Measurements from ENCODE around the gene DNAAF5. TPM values are rescaled to one million over a fixed set of nuclear protein-coding genes. Genes with fewer than 3 reads are reported as not detected.
"Not testable (repeated sequence)": the region's sequence is repeated elsewhere in the genome, so short reads cannot be mapped to it uniquely, and the experiment has no call there.

Gene DNAAF5
- total RNA-seq, 1 donor from 2014 or later, result 19.3 TPM

- no peak for DNase-seq (ENCODE audit: low read depth, low spot score)
Measured at GRCh38 chr7:781186-781849, 54.8 kb downstream of the DNAAF5 start.

DNA sequence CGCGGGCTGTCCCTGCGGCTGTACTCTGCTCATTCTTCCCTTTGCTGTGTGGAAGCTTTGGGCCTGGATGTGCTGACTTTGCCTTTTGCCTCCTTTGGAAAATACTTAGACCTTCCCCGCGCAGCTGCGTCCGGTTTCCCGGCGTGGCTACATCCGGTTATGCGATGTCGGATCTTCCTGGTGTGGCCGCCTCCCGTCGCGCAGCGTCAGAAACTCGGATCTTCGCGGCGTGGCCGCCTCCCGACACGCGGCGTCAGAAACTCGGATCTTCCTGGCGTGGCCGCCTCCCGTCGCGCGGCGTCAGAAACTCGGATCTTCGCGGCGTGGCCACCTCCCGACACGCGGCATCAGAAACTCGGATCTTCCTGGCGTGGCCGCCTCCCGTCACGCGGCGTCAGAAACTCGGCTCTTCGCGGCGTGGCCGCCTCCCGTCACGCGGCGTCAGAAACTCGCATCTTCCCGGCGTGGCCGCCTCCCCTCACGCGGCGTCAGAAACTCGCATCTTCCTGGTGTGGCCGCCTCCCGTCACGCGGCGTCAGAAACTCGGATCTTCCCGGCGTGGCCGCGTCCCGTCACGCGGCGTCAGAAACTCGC, 55.5 kb downstream of the DNAAF5 start:
- DNase-seq (ENCODE audit: low read depth, low spot score), result no peak

DNA sequence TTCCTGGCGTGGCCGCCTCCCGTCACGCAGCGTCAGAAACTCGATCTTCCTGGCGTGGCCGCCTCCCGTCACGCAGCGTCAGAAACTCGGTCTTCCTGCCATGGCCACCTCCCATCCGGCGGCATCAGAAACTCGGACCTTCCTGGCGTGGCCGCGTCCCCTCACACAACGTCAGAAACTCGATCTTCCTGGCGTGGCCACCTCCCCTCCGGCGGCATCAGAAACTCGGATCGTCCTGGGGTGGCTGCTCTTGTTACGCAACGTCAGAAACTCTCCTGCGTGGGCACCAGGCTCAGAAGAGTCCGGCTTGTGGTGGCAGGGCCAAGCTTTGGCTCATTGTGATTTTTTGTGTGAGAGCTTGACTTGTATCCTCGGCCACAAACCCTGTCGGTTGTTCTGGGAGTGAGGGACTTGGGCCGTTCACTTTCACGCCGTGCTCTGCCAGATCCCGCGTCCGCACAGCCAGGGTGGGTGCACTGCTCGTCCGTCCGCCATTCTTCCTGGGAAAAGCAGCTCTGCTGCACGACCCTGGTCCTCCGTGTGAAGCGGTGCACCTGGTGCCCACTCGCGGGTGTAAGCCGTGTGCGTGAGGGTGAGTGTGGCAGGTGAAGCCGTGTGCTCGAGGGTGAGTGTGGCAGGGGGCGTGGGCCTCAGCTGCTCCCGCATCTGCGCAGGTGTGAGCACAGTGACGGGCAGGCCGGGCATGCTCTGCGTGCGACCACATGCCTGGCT, 56.4 kb downstream of the DNAAF5 start:
- DNase-seq (ENCODE audit: low read depth, low spot score), result no peak

- no peak for DNase-seq (ENCODE audit: low read depth, low spot score)
Measured at GRCh38 chr7:783556-784490, 57.3 kb downstream of the DNAAF5 start.

GRCh38 chr7:784971-785370, 58.5 kb downstream of the DNAAF5 start:
- DNase-seq (ENCODE audit: low read depth, low spot score), result no peak

GRCh38 chr7:785416-785815, 58.9 kb downstream of the DNAAF5 start:
- no peak for DNase-seq (ENCODE audit: low read depth, low spot score)

- DNase-seq (ENCODE audit: low read depth, low spot score), result no peak
Measured at GRCh38 chr7:786472-787255, 60.2 kb downstream of the DNAAF5 start.

- DNase-seq (ENCODE audit: low read depth, low spot score), result no peak
Measured at GRCh38 chr7:787332-788240, 61.1 kb downstream of the DNAAF5 start.

- DNase-seq (ENCODE audit: low read depth, low spot score), result no peak
Measured at GRCh38 chr7:791519-791918, 65.0 kb downstream of the DNAAF5 start.

GRCh38 chr7:794207-794606, 67.7 kb downstream of the DNAAF5 start:
- DNase-seq (ENCODE audit: low read depth, low spot score), result no peak

- no peak for DNase-seq (ENCODE audit: low read depth, low spot score)
Measured at GRCh38 chr7:794671-795329, 68.3 kb downstream of the DNAAF5 start.

DNA sequence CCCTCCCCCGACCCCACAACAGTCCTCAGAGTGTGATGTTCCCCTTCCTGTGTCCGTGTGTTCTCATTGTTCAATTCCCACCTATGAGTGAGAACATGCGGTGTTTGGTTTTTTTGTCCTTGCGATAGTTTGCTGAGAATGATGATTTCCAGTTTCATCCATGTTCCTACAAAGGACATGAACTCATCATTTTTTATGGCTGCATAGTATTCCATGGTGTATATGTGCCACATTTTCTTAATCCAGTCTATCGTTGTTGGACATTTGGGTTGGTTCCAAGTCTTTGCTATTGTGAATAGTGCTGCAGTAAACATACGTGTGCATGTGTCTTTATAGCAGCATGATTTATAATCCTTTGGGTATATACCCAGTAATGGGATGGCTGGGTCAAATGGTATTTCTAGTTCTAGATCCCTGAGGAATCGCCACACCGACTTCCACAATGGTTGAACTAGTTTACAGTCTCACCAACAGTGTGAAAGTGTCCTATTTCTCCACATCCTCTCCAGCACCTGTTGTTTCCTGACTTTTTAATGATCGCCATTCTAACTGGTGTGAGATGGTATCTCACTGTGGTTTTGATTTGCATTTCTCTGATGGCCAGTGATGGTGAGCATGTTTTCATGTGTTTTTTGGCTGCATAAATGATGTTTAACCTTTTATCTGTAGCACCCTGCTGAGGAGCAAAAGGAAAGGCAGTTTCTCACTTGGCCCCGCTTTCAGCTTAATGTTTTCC, 70.1 kb downstream of the DNAAF5 start:
- not testable (repeated sequence) for DNase-seq (ENCODE audit: low read depth, low spot score)

DNA sequence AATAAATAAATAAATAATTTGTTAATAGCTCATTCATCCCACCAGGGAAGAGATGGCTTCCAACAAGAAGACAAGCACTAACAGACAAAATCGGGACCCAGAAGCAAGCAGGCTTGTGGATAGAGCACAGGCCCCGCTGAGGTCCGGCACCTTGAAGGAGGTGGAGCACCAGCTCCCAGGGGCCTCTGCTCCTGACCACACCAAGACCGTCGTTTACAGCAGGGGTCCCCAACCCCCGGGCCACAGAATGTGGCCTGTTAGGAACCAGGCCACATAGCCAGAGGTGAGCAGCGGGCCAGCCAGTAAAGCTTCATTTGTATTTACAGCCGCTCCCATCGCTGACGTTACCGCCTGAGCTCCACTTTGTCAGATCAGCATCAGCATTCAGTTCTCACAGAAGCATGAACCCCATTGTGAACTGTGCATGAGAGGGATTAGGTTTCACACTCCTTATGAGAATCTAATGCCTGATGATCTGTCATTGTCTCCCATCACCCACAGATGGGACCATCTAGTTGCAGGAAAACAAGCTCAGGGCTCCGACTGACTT, 72.5 kb downstream of the DNAAF5 start:
- DNase-seq (ENCODE audit: low read depth, low spot score), result no peak

- DNase-seq (ENCODE audit: low read depth, low spot score), result no peak
Measured at GRCh38 chr7:800692-801091, 74.2 kb downstream of the DNAAF5 start.

DNA sequence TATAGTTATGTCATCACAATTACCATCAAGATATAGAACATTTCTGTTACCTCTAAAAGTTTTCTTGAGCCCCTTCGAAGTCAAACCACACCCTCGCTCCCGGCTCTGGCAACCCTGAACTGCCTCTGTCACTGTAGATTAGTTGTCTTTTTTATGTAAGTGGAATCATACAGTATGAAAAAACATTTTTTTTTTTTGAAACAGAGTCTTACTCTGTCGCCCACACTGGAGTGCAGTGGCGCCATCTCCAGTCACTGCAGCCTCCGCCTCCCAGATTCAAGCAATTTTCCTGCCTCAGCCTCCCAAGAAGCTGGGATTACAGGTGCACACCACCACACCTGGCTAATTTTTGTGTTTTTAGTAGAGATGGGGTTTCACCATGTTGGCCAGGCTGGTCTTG, 74.9 kb downstream of the DNAAF5 start:
- not testable (repeated sequence) for DNase-seq (ENCODE audit: low read depth, low spot score)

- no peak for DNase-seq (ENCODE audit: low read depth, low spot score)
Measured at GRCh38 chr7:801940-802381, 75.5 kb downstream of the DNAAF5 start.

- DNase-seq (ENCODE audit: low read depth, low spot score), result no peak
Measured at GRCh38 chr7:802500-803242, 76.2 kb downstream of the DNAAF5 start.

All from pulmonary artery endothelial cell (primary cell).